ENCODE measurements around the gene ATP6V0C. TPM values are rescaled to one million over a fixed set of nuclear protein-coding genes. Genes with fewer than 3 reads are reported as not detected.

ATP6V0C gene
- polyA plus RNA-seq, 1 donor from 2014 or later = 100 TPM

- H3K9ac ChIP-seq (ENCODE audit: low read length) = no peak overlapping the region
- H3K4me3 ChIP-seq (ENCODE audit: low read length) = no peak overlapping the region
- H3K79me2 ChIP-seq (replicated peaks; ENCODE audit: insufficient read depth, low read length) = no peaks in the 10 kb centered on the region
- no peaks in the 10 kb centered on the region for H3F3A ChIP-seq (ENCODE audit: insufficient read depth, low read length, poor library complexity, severe bottlenecking)
- no peak overlapping the region for H2AFZ ChIP-seq (ENCODE audit: low read depth, low read length)
- no peak overlapping the region for H3K27ac ChIP-seq (ENCODE audit: low read length)
- no peaks in the 10 kb centered on the region for H4K20me1 ChIP-seq (ENCODE audit: insufficient read depth)
- H3K36me3 ChIP-seq (ENCODE audit: insufficient read depth, low read length) = no peaks in the 10 kb centered on the region
- H3K9me2 ChIP-seq (ENCODE audit: insufficient read depth, low read length) = no peaks in the 10 kb centered on the region
- no peak overlapping the region for H3K4me2 ChIP-seq (ENCODE audit: low read length)
- no peak for TF ChIP-seq SMC3 (conservative IDR thresholded peaks at IDR 0.05; ENCODE audit: poor library complexity)
- no peak for TF ChIP-seq REST (IDR thresholded peaks at IDR 0.05; ENCODE audit: borderline replicate concordance)
- no peak for TF ChIP-seq TAF1 (IDR thresholded peaks at IDR 0.05; ENCODE audit: low read depth)
- TF ChIP-seq MXI1 (conservative IDR thresholded peaks at IDR 0.05; ENCODE audit: poor library complexity, severe bottlenecking) = no peak
- TF ChIP-seq EP300 (conservative IDR thresholded peaks at IDR 0.05; ENCODE audit: poor library complexity, severe bottlenecking) = no peak
- no peak for TF ChIP-seq POLR2AphosphoS5 (IDR thresholded peaks at IDR 0.05)
- TF ChIP-seq EZH2 (IDR thresholded peaks at IDR 0.05; ENCODE audit: borderline replicate concordance, insufficient read depth, low read length, poor library complexity, severe bottlenecking) = no peak
- TF ChIP-seq CTCF (IDR thresholded peaks at IDR 0.05; ENCODE audit: poor library complexity, severe bottlenecking) = no peak
- TF ChIP-seq RAD21 (conservative IDR thresholded peaks at IDR 0.05) = no peak
- no peaks in the 10 kb centered on the region for H3K27me3 ChIP-seq (ENCODE audit: insufficient read depth, low read depth, low read length)
- no peaks in the 10 kb centered on the region for H3K9me3 ChIP-seq (ENCODE audit: low read length)
Observed at GRCh38 chr16:2490190-2491105, 23.3 kb upstream of the ATP6V0C start.

GRCh38 chr16:2492292-2492691 lies 21.5 kb upstream of the ATP6V0C start:
- H2AFZ ChIP-seq (ENCODE audit: low read depth, low read length) = no peak overlapping the region
- no peak overlapping the region for H3K27ac ChIP-seq (ENCODE audit: low read length)
- H4K20me1 ChIP-seq (ENCODE audit: insufficient read depth) = no peaks in the 10 kb centered on the region
- no peak for TF ChIP-seq EZH2 (IDR thresholded peaks at IDR 0.05; ENCODE audit: borderline replicate concordance, insufficient read depth, low read length, poor library complexity, severe bottlenecking)
- no peak for TF ChIP-seq SMC3 (conservative IDR thresholded peaks at IDR 0.05; ENCODE audit: poor library complexity)
- no peak for TF ChIP-seq EP300 (conservative IDR thresholded peaks at IDR 0.05; ENCODE audit: poor library complexity, severe bottlenecking)
- no peak for TF ChIP-seq CTCF (IDR thresholded peaks at IDR 0.05; ENCODE audit: poor library complexity, severe bottlenecking)
- H3K27me3 ChIP-seq (ENCODE audit: insufficient read depth, low read depth, low read length) = no peaks in the 10 kb centered on the region
- H3K36me3 ChIP-seq (ENCODE audit: insufficient read depth, low read length) = no peaks in the 10 kb centered on the region
- H3K4me3 ChIP-seq (ENCODE audit: low read length) = no peak overlapping the region
- H3K9me3 ChIP-seq (ENCODE audit: low read length) = no peaks in the 10 kb centered on the region
- no peaks in the 10 kb centered on the region for H3F3A ChIP-seq (ENCODE audit: insufficient read depth, low read length, poor library complexity, severe bottlenecking)
- no peaks in the 10 kb centered on the region for H3K79me2 ChIP-seq (replicated peaks; ENCODE audit: insufficient read depth, low read length)
- H3K9ac ChIP-seq (ENCODE audit: low read length) = no peak overlapping the region
- H3K9me2 ChIP-seq (ENCODE audit: insufficient read depth, low read length) = no peaks in the 10 kb centered on the region
- no peak overlapping the region for H3K4me2 ChIP-seq (ENCODE audit: low read length)

All from neural cell (in vitro differentiated cells).